GM18508 (cell line): ENCODE data around the gene RNF144B.
"Not testable (repeated sequence)": the region's sequence is repeated elsewhere in the genome, so short reads cannot be mapped to it uniquely, and the experiment has no call there.

ENCODE experiments used
- ATAC-seq: cut with Tn5 transposase; IDR thresholded peaks from one replicate; pipeline ENCODE4 v1.9.1; 2021; ENCODE audit warnings: moderate number of reproducible peaks; ENCODE audit not compliant: insufficient read depth, unreplicated experiment

RNF144B gene

GRCh38 chr6:18432619-18433018 is 45.5 kb downstream of the RNF144B start:
- no peak for ATAC-seq

DNA sequence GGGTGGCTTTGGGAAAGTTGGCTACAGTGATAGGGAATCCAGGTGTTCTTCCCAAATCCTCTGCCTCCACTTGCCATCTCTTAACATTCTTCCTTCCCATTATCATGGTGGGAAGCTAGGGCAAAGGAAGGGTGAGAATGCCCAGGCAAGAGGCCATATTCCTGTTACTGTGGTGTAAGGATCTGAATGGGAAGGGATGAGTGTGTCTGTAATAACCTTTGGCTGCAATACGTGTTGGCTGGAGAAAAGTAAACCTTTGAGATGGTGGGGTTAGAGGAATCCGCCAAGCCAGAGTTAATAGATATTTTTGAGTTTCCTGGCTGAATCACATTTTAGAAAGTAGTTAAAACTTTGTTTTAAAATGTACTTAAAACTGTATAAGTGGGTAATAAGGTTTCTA is 45.9 kb downstream of the RNF144B start:
- no peak for ATAC-seq

DNA sequence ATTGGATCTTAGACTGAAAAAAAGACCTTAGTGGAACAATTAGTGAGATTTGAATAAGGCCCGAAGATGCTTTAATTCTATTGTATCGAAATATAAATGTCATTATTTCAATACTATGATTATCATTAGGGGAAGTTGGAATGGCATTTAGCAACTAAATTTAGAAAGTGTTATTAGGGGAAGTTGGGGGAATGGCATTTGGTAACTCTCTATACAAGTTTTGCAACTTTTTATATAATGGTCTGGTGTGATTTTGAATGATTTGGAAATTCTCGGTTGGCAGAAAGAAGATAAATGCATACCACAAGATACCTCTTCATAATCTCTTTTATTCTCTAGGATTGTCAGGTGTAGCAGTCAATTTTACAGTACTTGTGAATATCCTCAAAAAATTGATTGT is 49.2 kb downstream of the RNF144B start:
- no peak for ATAC-seq

- no peak for ATAC-seq
These were observed 52.4 kb downstream of the RNF144B start for GRCh38 chr6:18439581-18439980.

GRCh38 chr6:18441251-18441979 is 54.3 kb downstream of the RNF144B start:
- no peak for ATAC-seq

- no peak for ATAC-seq
These were observed 57.0 kb downstream of the RNF144B start for GRCh38 chr6:18444111-18444510.

- ATAC-seq = no peak
These were observed 58.1 kb downstream of the RNF144B start for GRCh38 chr6:18445228-18445627.

GRCh38 chr6:18446771-18447170 is 59.6 kb downstream of the RNF144B start:
- ATAC-seq = no peak

DNA sequence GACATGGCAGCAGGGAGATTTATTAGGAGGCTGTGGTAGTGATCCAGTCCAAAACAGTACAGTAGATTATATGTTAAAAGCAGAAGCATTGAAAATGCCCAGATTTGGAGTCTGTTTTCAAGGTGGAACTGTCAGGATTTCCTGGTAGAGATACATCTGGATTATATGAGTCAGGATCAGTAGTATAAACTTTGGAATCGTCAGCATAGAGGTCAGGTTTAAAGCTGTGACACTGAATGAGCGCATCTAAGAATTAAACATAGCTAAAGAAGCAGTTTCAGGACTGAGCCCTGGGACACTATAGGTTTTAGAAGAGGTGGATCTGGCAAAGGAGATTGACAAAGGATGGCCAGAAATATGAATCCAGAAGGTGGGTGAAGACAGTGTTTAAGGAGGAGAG is 60.4 kb downstream of the RNF144B start:
- no peak for ATAC-seq

- no peak for ATAC-seq
These were observed 64.6 kb downstream of the RNF144B start for GRCh38 chr6:18451756-18452155.

- no peak for ATAC-seq
These were observed 67.3 kb downstream of the RNF144B start for GRCh38 chr6:18454446-18454845.

GRCh38 chr6:18457065-18457737 is 70.1 kb downstream of the RNF144B start:
- ATAC-seq = no peak

GRCh38 chr6:18458086-18458485 is 70.9 kb downstream of the RNF144B start:
- ATAC-seq = not testable (repeated sequence)

DNA sequence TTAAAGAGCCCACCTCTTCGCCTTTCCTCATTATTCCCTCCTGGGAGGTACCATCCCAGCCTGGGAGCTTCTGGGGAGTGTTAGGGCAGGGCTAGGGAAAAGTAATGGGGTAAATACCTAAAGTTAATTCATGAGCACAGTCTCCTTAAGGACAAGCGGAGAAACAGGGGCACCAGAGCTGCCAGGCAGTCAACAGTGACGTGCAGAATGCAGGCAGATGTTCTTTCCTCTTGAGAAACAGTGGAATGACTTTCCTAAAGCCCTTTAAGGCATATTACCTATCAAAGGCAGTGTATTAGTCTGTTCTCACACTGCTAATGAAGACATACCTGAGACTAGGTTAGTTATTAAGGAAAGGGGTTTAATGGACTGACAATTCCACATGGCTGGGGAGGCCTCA is 76.3 kb downstream of the RNF144B start:
- no peak for ATAC-seq

DNA sequence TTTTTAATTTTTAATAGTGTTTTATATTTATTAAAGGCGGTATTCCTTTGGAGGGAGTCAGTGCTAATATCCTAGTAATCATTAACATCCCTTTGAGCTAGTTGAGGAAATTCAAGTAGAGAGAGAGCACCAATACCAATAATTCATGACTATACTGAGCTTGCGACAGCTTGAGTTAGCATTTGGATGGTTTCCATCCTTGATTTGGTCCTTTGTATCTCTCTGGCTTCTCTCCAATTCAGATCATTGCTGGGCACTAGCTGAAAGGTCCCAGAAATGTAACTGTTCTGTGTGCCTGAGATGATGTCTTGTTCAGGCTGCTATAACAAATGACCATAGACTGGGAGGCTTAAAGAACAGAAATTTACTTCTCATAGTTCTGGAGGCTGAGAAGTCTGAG is 77.0 kb downstream of the RNF144B start:
- no peak for ATAC-seq

- no peak for ATAC-seq
These were observed 78.4 kb downstream of the RNF144B start for GRCh38 chr6:18465410-18466154.

- ATAC-seq = no peak
These were observed 80.8 kb downstream of the RNF144B start for GRCh38 chr6:18467741-18468502.

GRCh38 chr6:18468503-18468843 is 81.3 kb downstream of the RNF144B start:
- no peak for ATAC-seq

GRCh38 chr6:18469536-18469935 is 82.4 kb downstream of the RNF144B start:
- ATAC-seq = no peak

GRCh38 chr6:18471232-18471964 is 84.2 kb downstream of the RNF144B start:
- no peak for ATAC-seq
